GM18511 (cell line): ENCODE data around the gene BPIFB2.

Experiments used
- ATAC-seq: cut with Tn5 transposase; IDR thresholded peaks from one replicate; pipeline ENCODE4 v1.9.1; 2021; ENCODE audit warnings: mild to moderate bottlenecking, moderate library complexity; ENCODE audit not compliant: unreplicated experiment

Gene BPIFB2

GRCh38 chr20:33005908-33006775 is 1.4 kb upstream of the BPIFB2 start:
- ATAC-seq = no peak

- ATAC-seq = no peak
Observed at GRCh38 chr20:33006776-33007375, 628 bp upstream of the BPIFB2 start.

- no peak for ATAC-seq
Observed at GRCh38 chr20:33008336-33009213, 1.1 kb downstream of the BPIFB2 start.

- ATAC-seq = no peak
Observed at GRCh38 chr20:33009214-33010132, 2.0 kb downstream of the BPIFB2 start.

DNA sequence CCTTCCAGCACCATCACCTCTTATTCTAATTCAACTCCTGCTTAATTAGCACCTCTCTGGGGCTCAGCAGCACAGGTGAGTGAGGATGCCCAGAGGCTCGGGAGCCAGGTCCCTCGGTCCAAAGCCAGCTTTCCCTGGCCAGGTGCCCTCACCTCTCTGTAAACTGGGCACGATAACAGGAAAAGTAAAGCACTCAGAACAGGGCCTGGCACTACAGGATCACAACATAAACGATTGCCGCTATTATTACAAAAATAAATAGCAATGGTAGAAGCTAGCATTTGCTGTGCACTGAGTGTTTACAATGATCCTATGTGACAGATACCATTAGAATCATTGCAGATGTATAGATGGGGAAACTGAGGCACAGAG is 2.6 kb downstream of the BPIFB2 start:
- ATAC-seq = no peak

DNA sequence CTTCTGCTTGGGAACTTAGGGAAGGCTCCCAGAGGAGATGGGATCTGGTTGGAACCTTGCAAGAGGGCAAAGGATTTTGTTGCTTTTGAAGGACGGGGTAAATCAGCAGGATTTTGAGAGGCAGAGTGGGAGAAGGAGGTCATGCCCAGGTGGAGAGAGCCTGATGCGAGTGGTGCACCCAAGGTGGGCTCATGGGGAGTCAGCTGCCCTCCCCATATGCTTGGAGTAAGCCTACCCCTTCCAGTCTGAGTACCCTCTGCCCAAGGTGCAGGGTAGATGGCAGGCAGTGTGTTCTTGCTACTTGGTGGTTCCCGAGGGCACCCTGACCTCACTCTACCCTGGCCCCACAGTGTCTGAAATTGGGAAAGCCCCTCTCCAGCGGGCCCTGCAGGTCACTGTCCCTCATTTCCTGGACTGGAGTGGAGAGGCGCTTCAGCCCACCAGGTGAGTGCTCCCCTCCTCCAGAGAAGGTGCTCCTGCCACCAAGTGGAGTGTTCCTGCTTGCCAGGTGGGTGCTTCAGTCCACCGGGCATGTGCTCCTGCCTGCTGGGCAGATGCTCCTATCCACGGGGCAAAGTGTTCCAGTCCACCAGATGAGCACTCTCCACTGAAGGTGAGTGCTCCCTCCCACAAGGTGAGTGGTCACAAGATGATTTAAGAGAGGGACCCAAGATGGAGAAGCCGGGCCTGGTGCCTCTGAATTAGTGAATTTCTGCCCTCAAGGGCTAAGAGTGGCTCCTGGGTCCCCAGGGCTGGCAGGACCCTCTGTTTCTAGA is 3.4 kb downstream of the BPIFB2 start:
- ATAC-seq = no peak

GRCh38 chr20:33012327-33013189 is 5.1 kb downstream of the BPIFB2 start:
- ATAC-seq = no peak

- ATAC-seq = no peak
Observed at GRCh38 chr20:33013701-33014326, 6.3 kb downstream of the BPIFB2 start.

- ATAC-seq = no peak
Observed at GRCh38 chr20:33014336-33015113, 7.0 kb downstream of the BPIFB2 start.

GRCh38 chr20:33015114-33015484 is 7.6 kb downstream of the BPIFB2 start:
- ATAC-seq = no peak

DNA sequence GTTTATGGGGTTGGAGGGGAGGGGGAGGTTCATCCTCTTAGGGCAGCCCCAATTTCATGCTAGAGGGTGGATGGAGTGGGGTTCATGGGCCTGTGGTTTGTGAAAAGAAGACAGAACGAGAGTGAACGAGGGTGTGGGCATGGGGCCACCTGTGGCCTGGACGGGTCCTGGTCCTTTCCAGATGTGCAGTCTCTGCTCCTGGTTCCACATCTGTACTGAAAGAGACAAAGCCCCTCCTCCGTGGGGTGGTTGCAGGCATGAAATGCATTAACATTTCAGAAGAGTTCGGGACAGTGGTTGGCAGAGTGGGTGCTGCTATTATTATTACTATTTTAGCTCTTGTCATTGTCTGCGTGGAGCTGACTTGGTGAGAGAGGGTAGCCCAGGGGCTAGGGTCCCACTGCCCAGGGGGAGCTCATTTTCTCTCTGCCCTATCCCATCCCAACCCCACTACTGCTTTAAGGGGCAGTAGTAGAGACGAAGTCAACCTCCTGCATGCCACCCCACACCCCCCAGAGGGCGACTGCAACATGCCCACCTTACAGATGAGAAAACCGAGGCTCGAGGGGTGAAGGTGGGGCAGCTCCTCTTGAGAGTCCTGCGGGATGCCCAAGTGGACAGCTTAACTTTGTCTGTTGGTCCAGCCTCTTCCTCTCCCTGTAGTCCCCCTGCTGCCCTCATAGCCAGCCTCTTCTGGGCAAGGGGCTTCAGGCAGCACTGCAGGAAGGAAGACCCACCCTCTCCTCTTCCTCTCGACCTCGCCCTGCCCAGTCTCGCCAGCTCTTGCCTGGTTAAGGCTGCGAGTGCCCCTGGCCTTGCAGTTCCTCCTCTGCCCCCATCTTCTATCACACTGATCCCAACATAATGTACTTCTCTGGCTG is 8.4 kb downstream of the BPIFB2 start:
- ATAC-seq = no peak

GRCh38 chr20:33016581-33017109 is 9.1 kb downstream of the BPIFB2 start:
- ATAC-seq = no peak

- ATAC-seq = no peak
Observed at GRCh38 chr20:33017542-33017941, 10.0 kb downstream of the BPIFB2 start.

DNA sequence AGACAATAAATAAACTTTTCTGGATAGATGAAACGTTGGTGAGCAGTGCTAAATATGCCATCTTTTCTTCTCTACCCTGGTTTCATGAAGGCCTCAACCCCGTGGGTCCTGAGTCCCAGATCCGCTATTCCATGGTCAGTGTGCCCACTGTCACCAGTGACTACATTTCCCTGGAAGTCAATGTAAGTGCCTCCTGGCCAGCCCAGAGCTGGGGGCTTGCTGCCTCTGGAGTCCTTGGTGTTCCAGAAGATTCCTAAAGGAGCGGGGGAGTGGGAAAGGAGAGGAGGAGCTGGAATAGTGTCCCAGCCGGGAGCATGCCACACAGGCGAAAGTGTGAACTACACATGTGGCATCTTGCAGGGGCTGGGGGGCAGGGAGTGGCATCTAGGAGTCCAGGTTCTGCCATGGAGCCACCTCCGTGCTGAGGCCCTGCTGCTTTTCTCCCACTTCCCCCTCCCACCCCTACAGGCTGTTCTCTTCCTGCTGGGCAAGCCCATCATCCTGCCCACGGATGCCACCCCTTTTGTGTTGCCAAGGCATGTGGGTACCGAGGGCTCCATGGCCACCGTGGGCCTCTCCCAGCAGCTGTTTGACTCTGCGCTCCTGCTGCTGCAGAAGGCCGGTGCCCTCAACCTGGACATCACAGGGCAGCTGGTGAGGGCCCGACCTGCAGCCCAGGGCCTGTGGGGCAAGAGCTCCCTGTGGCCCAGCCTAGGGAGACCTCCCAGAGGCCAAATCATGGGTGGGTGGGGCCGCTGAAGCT is 10.8 kb downstream of the BPIFB2 start:
- no peak for ATAC-seq

- ATAC-seq = no peak
Observed at GRCh38 chr20:33019465-33020277, 12.2 kb downstream of the BPIFB2 start.
